GM12878 (cell line): ENCODE data around the gene EEFSEC. TPM values are rescaled to one million over a fixed set of nuclear protein-coding genes. Genes with fewer than 3 reads are reported as not detected.

Experiments used
- ATAC-seq: fragments of 200-7000 bp; cut with Tn5 transposase; 3 replicates; pipeline ENCODE4 v1.9.1; 2020; ENCODE audit warnings: mild to moderate bottlenecking, moderate library complexity
- BruUV-seq: library from RNA; stranded (reverse); fragments of 400-500 nt; replicated peaks from 2 replicates; lab custom pipeline; 2021; lab: Mats Ljungman, UMichigan
- CTCF ChIA-PET: fragments of 300-600 bp; sonication (Branson Sonifier 250); formaldehyde crosslinking; extraction: SDS; loops from one replicate; lab custom pipeline; 2021; ENCODE audit warnings: inconsistent platforms; lab: Yijun Ruan, JAX
- POLR2A ChIA-PET: fragments of 350-600 bp; formaldehyde crosslinking; extraction: SDS; loops from one replicate; lab custom pipeline; 2021; ENCODE audit warnings: inconsistent platforms; lab: Charles Lee
- RAD21 ChIA-PET: fragments of 300-600 bp; sonication (Branson Sonifier 250); formaldehyde crosslinking; loops from one replicate; lab custom pipeline; 2023; ENCODE audit warnings: antibody characterized with exemption; ENCODE audit not compliant: unreplicated experiment; lab: Charles Lee
- SMC1A ChIA-PET: fragments of 300-600 bp; sonication (Branson Sonifier 250); formaldehyde crosslinking; loops from one replicate; lab custom pipeline; 2023; ENCODE audit not compliant: unreplicated experiment, uncharacterized antibody; lab: Charles Lee
- DNase-seq: peaks from one replicate; pipeline ENCODE4 v3.0.0-alpha.2; 2011; ENCODE audit warnings: low read depth, low spot score
- FAIRE-seq: peaks from 3 replicates; lab custom pipeline; 2011; peaks lifted over from hg19 to GRCh38; lab: Jason Lieb, UNC
- H2AFZ ChIP-seq: 2 replicates; pipeline ENCODE4 v1.6.0; 2011; ENCODE audit warnings: low read depth, low read length, control low read depth; ENCODE audit not compliant: control insufficient read depth
- H3K27ac ChIP-seq: 2 replicates; pipeline ENCODE4 v1.5.1; 2011; ENCODE audit warnings: control low read depth; ENCODE audit not compliant: control insufficient read depth, insufficient read depth
- H3K27me3 ChIP-seq, 2 experiments: replicated peaks in 1 of 2; 2 replicates each; pipeline versions ENCODE4 v1.6.0 to v1.6.1; 2011; ENCODE audit warnings: low read length in 1 of 2; ENCODE audit not compliant: control insufficient read depth in 2 of 2, insufficient read depth in 2 of 2
- H3K36me3 ChIP-seq, 2 experiments: 2 replicates each; pipeline ENCODE4 v1.5.1; 2011; ENCODE audit warnings: low read length in 1 of 2; ENCODE audit not compliant: control insufficient read depth in 2 of 2, insufficient read depth in 2 of 2
- H3K4me1 ChIP-seq: 2 replicates; pipeline ENCODE4 v1.6.1; 2011; ENCODE audit warnings: mild to moderate bottlenecking, low read length, moderate library complexity, mixed read lengths; ENCODE audit not compliant: control insufficient read depth, insufficient read depth
- H3K4me2 ChIP-seq: 2 replicates; pipeline ENCODE4 v1.6.0; 2011; ENCODE audit warnings: control low read depth; ENCODE audit not compliant: control insufficient read depth, insufficient read depth
- H3K4me3 ChIP-seq: fragments of 200-600 bp; sonication (generic); 2 replicates; pipeline ENCODE4 v1.5.1; 2016
- H3K79me2 ChIP-seq: 2 replicates; pipeline ENCODE4 v1.6.0; 2011; ENCODE audit warnings: low read length; ENCODE audit not compliant: control insufficient read depth, insufficient read depth
- H3K9ac ChIP-seq: 2 replicates; pipeline ENCODE4 v1.8.0; 2011; ENCODE audit warnings: low read length, control low read depth, mixed read lengths; ENCODE audit not compliant: control insufficient read depth, insufficient read depth
- H3K9me3 ChIP-seq: replicated peaks from 3 replicates; pipeline ENCODE4 v1.5.1; 2011; ENCODE audit warnings: mild to moderate bottlenecking, low read length; ENCODE audit not compliant: control insufficient read depth, insufficient read depth
- H4K20me1 ChIP-seq: 2 replicates; pipeline ENCODE4 v1.6.0; 2011; ENCODE audit not compliant: control insufficient read depth, insufficient read depth
- ATF3 ChIP-seq: IDR thresholded peaks from 2 replicates; pipeline ENCODE4 v1.6.1; 2011; ENCODE audit warnings: low read depth, mild to moderate bottlenecking, low read length, moderate library complexity, borderline replicate concordance; ENCODE audit errors: extremely low read depth
- CHD2 ChIP-seq: IDR thresholded peaks from 2 replicates; pipeline ENCODE4 v1.6.1; 2011; ENCODE audit warnings: low read depth, low read length, improper control_type of control experiment, borderline replicate concordance
- CTCF ChIP-seq, 3 experiments: IDR thresholded peaks in 2 of 3; conservative IDR thresholded peaks in 1 of 3; 2 replicates each; pipeline ENCODE4 v1.5.1; 2011; ENCODE audit warnings: low read depth in 3 of 3, low read length in 3 of 3, mild to moderate bottlenecking in 3 of 3, control low read depth in 2 of 3, moderate library complexity in 2 of 3, inconsistent platforms in 1 of 3, mixed read lengths in 1 of 3; ENCODE audit not compliant: control insufficient read depth in 2 of 3, insufficient read depth in 1 of 3; ENCODE audit errors: extremely low read depth in 1 of 3
- GABPA ChIP-seq: IDR thresholded peaks from 2 replicates; pipeline ENCODE4 v1.6.1; 2014; ENCODE audit warnings: antibody characterized with exemption, low read depth, mild to moderate bottlenecking, inconsistent platforms
- JUND ChIP-seq: IDR thresholded peaks from 2 replicates; pipeline ENCODE4 v1.6.1; 2012; ENCODE audit warnings: low read depth, mild to moderate bottlenecking, low read length, improper control_type of control experiment, moderate library complexity
- KAT2A ChIP-seq: conservative IDR thresholded peaks from 2 replicates; pipeline ENCODE4 v1.6.1; 2011; ENCODE audit warnings: low read depth, low read length; ENCODE audit not compliant: control insufficient read depth
- MEF2B ChIP-seq: fragments of 450-650 bp; IDR thresholded peaks from 2 replicates; pipeline ENCODE4 v1.6.1; 2018; ENCODE audit warnings: mild to moderate bottlenecking, moderate library complexity; ENCODE audit not compliant: partially characterized antibody, poor library complexity, severe bottlenecking
- MTA2 ChIP-seq: fragments of 450-650 bp; IDR thresholded peaks from 2 replicates; pipeline ENCODE4 v1.6.1; 2016; ENCODE audit warnings: low read depth, mild to moderate bottlenecking, moderate library complexity
- NFYA ChIP-seq: IDR thresholded peaks from 2 replicates; pipeline ENCODE4 v1.6.1; 2011; ENCODE audit warnings: low read depth, mild to moderate bottlenecking, low read length, improper control_type of control experiment, borderline replicate concordance
- POLR2AphosphoS2 ChIP-seq: IDR thresholded peaks from 2 replicates; pipeline ENCODE4 v1.6.1; 2011; ENCODE audit warnings: low read depth, mild to moderate bottlenecking, low read length, improper control_type of control experiment, moderate library complexity
- RCOR1 ChIP-seq: conservative IDR thresholded peaks from 2 replicates; pipeline ENCODE4 v1.6.1; 2012; ENCODE audit warnings: low read depth, low read length, improper control_type of control experiment
- WGBS: methylation state at CpG from one replicate; pipeline ENCODE4 v1.1.6; 2016; ENCODE audit warnings: low lambda C conversion rate; ENCODE audit not compliant: insufficient replicate concordance, insufficient coverage; ENCODE audit errors: missing lambda C conversion rate; 5-methylcytosine and 5-hydroxymethylcytosine counted together
- in situ Hi-C: fragments of 300-500 bp; cut with MboI; formaldehyde crosslinking; loops from 9 replicates; pipeline ENCODE4 v1.14.3; 2018; ENCODE audit warnings: mixed read lengths
- intact Hi-C: fragments of 100-400 bp; cut with micrococcal nuclease; formaldehyde crosslinking; loops from one replicate; pipeline ENCODE4 v1.14.2; 2022; ENCODE audit not compliant: unreplicated experiment
- polyA plus RNA-seq, 11 experiments: library from polyadenylated mRNA; depleted of rRNA in 4 of 11; unstranded in 6 of 11; stranded (reverse) in 5 of 11; fragments of >200 nt; fragmentation: Nextera tagmentation in 4 of 11; fragmentation: Illumina TruSeq in 1 of 11; extraction: Ambion mirVana in 4 of 11; extraction: Trizol in 1 of 11; gene quantifications; 1 replicate in 1 of 11; 2 replicates in 10 of 11; pipeline versions ENCODE4 v1.2.1 to v1.2.3, GENCODE V29; 2011 to 2016; ENCODE audit warnings: inconsistent platforms in 2 of 11, missing spikeins in 2 of 11, low read depth in 1 of 11
- total RNA-seq, 4 experiments: library from RNA; depleted of rRNA in 3 of 4; stranded (reverse); fragments of >200 nt in 3 of 4; fragmentation: Illumina TruSeq in 1 of 4; extraction: Trizol in 1 of 4; gene quantifications; 2 replicates each; pipeline versions ENCODE4 v1.2.1 to v1.2.3, GENCODE V29; 2013 to 2021
- TF ChIP-seq, protein P1 (sequence below): fragments of 450-650 bp; IDR thresholded peaks from 2 replicates; pipeline ENCODE4 v1.6.1; 2014; ENCODE audit warnings: mild to moderate bottlenecking

EEFSEC gene
- total and polyA plus RNA-seq, 10 of the 15 experiments (the other 5 are each of a cell fraction or from before 2014, with no cell fraction given), result 0.29 to 29.1 (median 16.1) TPM

GRCh38 chr3:128310286-128311058 lies 157.2 kb downstream of the EEFSEC start:
- peaks cover 0 to 2% of the 10 kb centered on the region in 2 experiments; a peak in 1 of 4 replicates for H3K36me3 ChIP-seq
- no TSS peak for BruUV-seq
- H3K27ac ChIP-seq, result no peak overlapping the region
- no peak overlapping the region for H2AFZ ChIP-seq
- no peaks in the 10 kb centered on the region for H4K20me1 ChIP-seq
- no peak overlapping the region for H3K9ac ChIP-seq
- intact Hi-C loops, result no loop called here
- FAIRE-seq (no peak), DNase-seq (no peak), ATAC-seq (no peak)
- no peaks in the 10 kb centered on the region for H3K27me3 ChIP-seq
- RAD21 ChIA-PET, result no interaction called here
- no peaks in the 10 kb centered on the region for H3K79me2 ChIP-seq
- 98% methylated on average over 4 of the region's 4 CpGs for WGBS
- SMC1A ChIA-PET, result no interaction called here
- no peak overlapping the region for H3K4me3 ChIP-seq
- no peaks in the 10 kb centered on the region for H3K9me3 ChIP-seq
- TF ChIP-seq JUND (no peak), MTA2 (no peak), GABPA (no peak)
- CTCF ChIA-PET, result no interaction called here
- in situ Hi-C loops, result no loop called here
- H3K4me2 ChIP-seq, result no peak overlapping the region
- POLR2A ChIA-PET, result no interaction called here
- no peaks in the 10 kb centered on the region for H3K4me1 ChIP-seq

DNA sequence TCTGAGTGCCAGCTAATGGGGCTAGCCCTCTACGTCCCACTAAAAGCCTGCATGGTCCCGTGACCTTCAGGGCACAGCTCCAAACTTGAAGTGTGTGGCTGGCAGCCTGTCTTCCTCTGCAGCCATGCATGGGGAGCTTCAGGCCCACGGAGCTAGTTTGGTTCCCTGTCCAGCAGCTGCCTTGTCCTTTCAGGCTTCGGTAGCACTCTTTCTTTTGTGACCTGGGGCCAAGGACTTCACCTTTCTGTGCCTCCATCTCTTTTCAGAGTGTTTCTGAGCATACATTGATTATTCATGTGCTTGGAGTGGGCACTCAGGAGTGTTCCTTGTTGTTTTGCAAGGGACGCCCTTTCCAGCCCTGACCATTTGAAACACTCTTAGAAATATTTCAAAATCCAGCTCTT lies 158.2 kb downstream of the EEFSEC start:
- no peak overlapping the region for H2AFZ ChIP-seq
- in situ Hi-C loops, result no loop called here
- ChIA-PET POLR2A (no interaction called here), CTCF (interaction anchor here (1.0 kb wide), 1 partner anchor 85 kb away, joined by 3 read pairs; no protein-coding TSS in a partner anchor), SMC1A (no interaction called here), RAD21 (no interaction called here)
- intact Hi-C loops, result no loop called here
- WGBS, result 96% methylated on average over 5 of the region's 5 CpGs
- no TSS peak for BruUV-seq
- H3K4me3 ChIP-seq, result no peak overlapping the region
- H3K79me2 ChIP-seq, result no peaks in the 10 kb centered on the region
- H3K9me3 ChIP-seq, result no peaks in the 10 kb centered on the region
- H3K9ac ChIP-seq, result no peak overlapping the region
- DNase-seq (no peak), ATAC-seq (no peak), FAIRE-seq (no peak)
- H3K27me3 ChIP-seq, result no peaks in the 10 kb centered on the region
- no peak overlapping the region for H3K4me2 ChIP-seq
- H3K4me1 ChIP-seq, result no peaks in the 10 kb centered on the region
- peaks cover 0 to 2% of the 10 kb centered on the region in 2 experiments; a peak in 1 of 4 replicates for H3K36me3 ChIP-seq
- no peaks in the 10 kb centered on the region for H4K20me1 ChIP-seq
- no peak overlapping the region for H3K27ac ChIP-seq
- TF ChIP-seq CHD2 (no peak), NFYA (no peak), KAT2A (no peak), RCOR1 (no peak), POLR2AphosphoS2 (no peak), CTCF (IDR thresholded peaks at IDR 0.05 in 2 of 3, conservative IDR thresholded peaks at IDR 0.05 in 1 of 3; ENCODE audit: control insufficient read depth in 2 of 3, extremely low read depth in 1 of 3, insufficient read depth in 1 of 3, low read depth in 3 of 3, low read length in 3 of 3) (no peak), ATF3 (no peak), MEF2B (no peak)
- TF ChIP-seq, protein P1, sequence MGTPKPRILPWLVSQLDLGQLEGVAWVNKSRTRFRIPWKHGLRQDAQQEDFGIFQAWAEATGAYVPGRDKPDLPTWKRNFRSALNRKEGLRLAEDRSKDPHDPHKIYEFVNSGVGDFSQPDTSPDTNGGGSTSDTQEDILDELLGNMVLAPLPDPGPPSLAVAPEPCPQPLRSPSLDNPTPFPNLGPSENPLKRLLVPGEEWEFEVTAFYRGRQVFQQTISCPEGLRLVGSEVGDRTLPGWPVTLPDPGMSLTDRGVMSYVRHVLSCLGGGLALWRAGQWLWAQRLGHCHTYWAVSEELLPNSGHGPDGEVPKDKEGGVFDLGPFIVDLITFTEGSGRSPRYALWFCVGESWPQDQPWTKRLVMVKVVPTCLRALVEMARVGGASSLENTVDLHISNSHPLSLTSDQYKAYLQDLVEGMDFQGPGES, result no peak
